H1 (cell line): ENCODE measurements around the gene KREMEN1. TPM values are rescaled to one million over a fixed set of nuclear protein-coding genes. Genes with fewer than 3 reads are reported as not detected.
"Not testable (repeated sequence)": the region's sequence is repeated elsewhere in the genome, so short reads cannot be mapped to it uniquely, and the experiment has no call there.

Experiments
- CTCF ChIA-PET: fragments of 300-600 bp; sonication (Branson Sonifier 250); formaldehyde crosslinking; loops from one replicate; lab custom pipeline; 2021; ENCODE audit not compliant: partially characterized antibody; lab: Charles Lee
- POLR2A ChIA-PET: fragments of 300-600 bp; sonication (Branson Sonifier 250); formaldehyde crosslinking; loops from one replicate; lab custom pipeline; 2021; ENCODE audit warnings: inconsistent platforms; ENCODE audit not compliant: partially characterized antibody; lab: Charles Lee
- DNase-seq, 2 experiments: peaks; one replicate each; pipeline versions ENCODE4 v3.0.0 to v3.0.0-alpha.2; 2010 to 2022; ENCODE audit warnings: low spot score in 2 of 2, low read depth in 1 of 2, mixed read lengths in 1 of 2
- FAIRE-seq: peaks from 2 replicates; lab custom pipeline; 2011; peaks lifted over from hg19 to GRCh38; lab: Jason Lieb, UNC
- H2AFZ ChIP-seq: 2 replicates; pipeline ENCODE4 v1.8.1; 2012; ENCODE audit warnings: low read length, inconsistent platforms
- H2AK5ac ChIP-seq: 2 replicates; pipeline ENCODE4 v1.6.1; 2013; ENCODE audit warnings: low read depth, low read length
- H2BK120ac ChIP-seq: replicated peaks from 2 replicates; pipeline ENCODE3; 2013; ENCODE audit warnings: low read depth, low read length, inconsistent platforms
- H2BK12ac ChIP-seq: 2 replicates; pipeline ENCODE4 v1.6.1; 2013; ENCODE audit warnings: low read depth, low read length
- H2BK15ac ChIP-seq: 2 replicates; pipeline ENCODE4 v1.6.1; 2013; ENCODE audit warnings: low read length
- H2BK20ac ChIP-seq: 2 replicates; pipeline ENCODE4 v1.6.1; 2013; ENCODE audit warnings: low read length
- H2BK5ac ChIP-seq: 2 replicates; pipeline ENCODE4 v1.6.1; 2013; ENCODE audit warnings: low read depth, low read length
- H3K14ac ChIP-seq: 2 replicates; pipeline ENCODE4 v1.6.1; 2013; ENCODE audit warnings: inconsistent platforms; ENCODE audit not compliant: insufficient read length
- H3K18ac ChIP-seq: 2 replicates; pipeline ENCODE4 v1.6.1; 2013; ENCODE audit warnings: low read length; ENCODE audit errors: extremely low read depth
- H3K23ac ChIP-seq: 2 replicates; pipeline ENCODE4 v1.6.1; 2013; ENCODE audit warnings: inconsistent platforms; ENCODE audit not compliant: insufficient read length
- H3K23me2 ChIP-seq: 2 replicates; pipeline ENCODE4 v1.6.1; 2013; ENCODE audit warnings: low read depth, low read length
- H3K27ac ChIP-seq: 2 replicates; pipeline ENCODE4 v1.6.1; 2011; ENCODE audit warnings: low read depth, low read length, inconsistent platforms
- H3K27me3 ChIP-seq, 4 experiments: replicated peaks in 1 of 4; 1 replicate in 1 of 4; 2 replicates in 3 of 4; pipeline versions ENCODE4 v1.6.1 to v1.8.1; 2011 to 2013; ENCODE audit warnings: low read length in 3 of 4, mild to moderate bottlenecking in 3 of 4, inconsistent platforms in 2 of 4, mixed read lengths in 2 of 4, moderate library complexity in 1 of 4; ENCODE audit not compliant: control insufficient read depth in 3 of 4, insufficient read depth in 3 of 4; ENCODE audit errors: extremely low read depth in 1 of 4
- H3K36me3 ChIP-seq, 4 experiments: 2 replicates each; pipeline versions ENCODE4 v1.6.1 to v1.8.1; 2011 to 2013; ENCODE audit warnings: mild to moderate bottlenecking in 4 of 4, low read length in 3 of 4, moderate library complexity in 2 of 4, control low read depth in 1 of 4, inconsistent platforms in 1 of 4; ENCODE audit not compliant: insufficient read depth in 4 of 4, control insufficient read depth in 2 of 4
- H3K4ac ChIP-seq: replicated peaks from 2 replicates; pipeline ENCODE3; 2013; ENCODE audit warnings: low read length, low read depth, mixed read lengths, inconsistent platforms; ENCODE audit not compliant: insufficient read length
- H3K4me1 ChIP-seq, 4 experiments: replicated peaks in 1 of 4; 1 replicate in 1 of 4; 2 replicates in 3 of 4; pipeline versions ENCODE4 v1.6.1 to v1.8.1; 2011 to 2013; ENCODE audit warnings: low read length in 3 of 4, inconsistent platforms in 2 of 4, mixed read lengths in 1 of 4; ENCODE audit not compliant: insufficient read depth in 4 of 4, control insufficient read depth in 3 of 4
- H3K4me2 ChIP-seq, 2 experiments: 2 replicates each; pipeline versions ENCODE4 v1.6.1 to v1.8.1; 2011 to 2013; ENCODE audit warnings: low read depth in 2 of 2, low read length in 2 of 2, control low read depth in 1 of 2, inconsistent platforms in 1 of 2, mild to moderate bottlenecking in 1 of 2; ENCODE audit not compliant: insufficient read depth in 1 of 2
- H3K4me3 ChIP-seq, 4 experiments: fragments of 200-600, 300-600 bp in 1 of 4; sonication (generic), shearing (Covaris generic), sonication (Bioruptor Twin) in 1 of 4; 2 replicates each; pipeline versions ENCODE4 v1.5.1 to v1.8.1; 2011 to 2016; ENCODE audit warnings: low read length in 4 of 4, low read depth in 3 of 4, control low read depth in 2 of 4, inconsistent platforms in 2 of 4, mild to moderate bottlenecking in 2 of 4, mixed read lengths in 1 of 4, moderate library complexity in 1 of 4; ENCODE audit not compliant: insufficient read depth in 2 of 4; ENCODE audit errors: extremely low read depth in 1 of 4
- H3K56ac ChIP-seq: replicated peaks from 2 replicates; pipeline ENCODE3; 2013; ENCODE audit warnings: low read depth, mild to moderate bottlenecking, mixed read lengths, low read length, inconsistent platforms; ENCODE audit not compliant: insufficient read length
- H3K79me1 ChIP-seq: 2 replicates; pipeline ENCODE4 v1.6.1; 2013; ENCODE audit warnings: low read depth, low read length, control low read depth
- H3K79me2 ChIP-seq, 2 experiments: 2 replicates each; pipeline versions ENCODE4 v1.6.1 to v1.8.1; 2012 to 2013; ENCODE audit warnings: low read length in 2 of 2, mild to moderate bottlenecking in 2 of 2, inconsistent platforms in 1 of 2; ENCODE audit not compliant: insufficient read depth in 2 of 2, control insufficient read depth in 1 of 2
- H3K9ac ChIP-seq, 4 experiments: replicated peaks in 1 of 4; 1 replicate in 1 of 4; 2 replicates in 3 of 4; pipeline versions ENCODE4 v1.6.1 to v1.8.1; 2011 to 2013; ENCODE audit warnings: low read depth in 3 of 4, low read length in 3 of 4, control low read depth in 2 of 4, mild to moderate bottlenecking in 2 of 4, moderate library complexity in 2 of 4, inconsistent platforms in 1 of 4; ENCODE audit errors: extremely low read depth in 1 of 4
- H3K9me3 ChIP-seq, 2 experiments: 2 replicates each; pipeline versions ENCODE4 v1.6.1 to v1.8.1; 2012 to 2013; ENCODE audit warnings: mild to moderate bottlenecking in 2 of 2, moderate library complexity in 2 of 2, control low read depth in 1 of 2, inconsistent platforms in 1 of 2, low read depth in 1 of 2, low read length in 1 of 2, mixed read lengths in 1 of 2; ENCODE audit not compliant: insufficient read depth in 2 of 2
- H4K20me1 ChIP-seq, 2 experiments: replicated peaks in 1 of 2; 2 replicates each; pipeline versions ENCODE3 to v1.8.1; 2011 to 2013; ENCODE audit warnings: inconsistent platforms in 2 of 2, low read length in 2 of 2, mild to moderate bottlenecking in 1 of 2; ENCODE audit not compliant: insufficient read depth in 2 of 2, control insufficient read depth in 1 of 2
- H4K5ac ChIP-seq: 2 replicates; pipeline ENCODE4 v1.6.1; 2013; ENCODE audit warnings: low read length, low read depth, mixed read lengths, inconsistent platforms; ENCODE audit not compliant: insufficient read length
- H4K8ac ChIP-seq: 2 replicates; pipeline ENCODE4 v1.8.0; 2013; ENCODE audit warnings: mild to moderate bottlenecking, moderate library complexity, low read length, inconsistent platforms; ENCODE audit not compliant: insufficient read depth; ENCODE audit errors: extremely low read depth
- H4K91ac ChIP-seq: replicated peaks from 2 replicates; pipeline ENCODE3; 2013; ENCODE audit warnings: low read length, mixed read lengths, inconsistent platforms; ENCODE audit not compliant: insufficient read length
- WGBS, 2 experiments: shearing (Covaris generic) in 1 of 2; methylation state at CpG; one replicate each; pipeline versions ENCODE4 v1.1.6 to v1.1.7; 2013 to 2015; ENCODE audit warnings: low lambda C conversion rate in 2 of 2, mixed read lengths in 2 of 2, inconsistent platforms in 1 of 2, low coverage in 1 of 2, missing lambda C conversion rate in 1 of 2; ENCODE audit not compliant: insufficient replicate concordance in 2 of 2, insufficient coverage in 1 of 2, insufficient read length in 1 of 2; ENCODE audit errors: extremely low coverage in 1 of 2, missing lambda C conversion rate in 1 of 2; 5-methylcytosine and 5-hydroxymethylcytosine counted together
- polyA plus RNA-seq, 7 experiments: library from polyadenylated mRNA; depleted of rRNA in 3 of 7; stranded (reverse) in 5 of 7; unstranded in 2 of 7; fragments of >200 nt in 5 of 7; fragments of 200-250 nt in 2 of 7; gene quantifications; 1 replicate in 5 of 7; 2 replicates in 1 of 7; 4 replicates in 1 of 7; pipeline versions ENCODE4 v1.2.1 to v1.2.3, GENCODE V29; 2011 to 2013; ENCODE audit warnings: missing spikeins in 2 of 7, mixed read lengths in 2 of 7
- total RNA-seq: library from RNA; stranded (reverse); fragmentation: NEBNext Ultra II Directional; extraction: Animal tissue kit (Norgen Biotek cat#: 25700); gene quantifications from 2 replicates; pipeline ENCODE4 v1.2.1, GENCODE V29; 2021

The KREMEN1 gene
- total and polyA plus RNA-seq, 2 of the 8 experiments (the other 6 are each of a cell fraction or from before 2014, with no cell fraction given) = 2.1 to 3.2 TPM

GRCh38 chr22:29120098-29120912 lies 47.5 kb downstream of the KREMEN1 start:
- DNase-seq, H3K18ac ChIP-seq, H3K9ac ChIP-seq, H3K14ac ChIP-seq, H2BK12ac ChIP-seq, H3K23me2 ChIP-seq, H3K4me1 ChIP-seq, H3K79me1 ChIP-seq, H3K27ac ChIP-seq, H4K20me1 ChIP-seq, H2AFZ ChIP-seq, FAIRE-seq, H3K36me3 ChIP-seq, H3K4me3 ChIP-seq, H3K79me2 ChIP-seq, H4K5ac ChIP-seq, H3K9me3 ChIP-seq, H2BK5ac ChIP-seq, POLR2A ChIA-PET, H4K8ac ChIP-seq, H3K23ac ChIP-seq, H3K56ac ChIP-seq, H2BK20ac ChIP-seq, H3K27me3 ChIP-seq, H2BK120ac ChIP-seq, H4K91ac ChIP-seq, H2BK15ac ChIP-seq, H3K4ac ChIP-seq, H3K4me2 ChIP-seq: not testable (repeated sequence)
- peak overlapping the region; percentile 16; the same call in 1 of the 2 replicates for H2AK5ac ChIP-seq
- CTCF ChIA-PET = interaction anchor here (0.6 kb wide), 1 partner anchor 286 kb away, joined by 3 read pairs; no protein-coding TSS in a partner anchor
- 80 to 100% methylated on average over 3 to 6 of the region's 7 CpGs for WGBS, 2 experiments
